H1 (cell line): ENCODE results near the gene CPLANE2. TPM values are rescaled to one million over a fixed set of nuclear protein-coding genes. Genes with fewer than 3 reads are reported as not detected.

Experiments
- CTCF ChIA-PET: fragments of 300-600 bp; sonication (Branson Sonifier 250); formaldehyde crosslinking; loops from one replicate; lab custom pipeline; 2021; ENCODE audit not compliant: partially characterized antibody; lab: Charles Lee
- POLR2A ChIA-PET: fragments of 300-600 bp; sonication (Branson Sonifier 250); formaldehyde crosslinking; loops from one replicate; lab custom pipeline; 2021; ENCODE audit warnings: inconsistent platforms; ENCODE audit not compliant: partially characterized antibody; lab: Charles Lee
- DNase-seq, 2 experiments: peaks; one replicate each; pipeline versions ENCODE4 v3.0.0 to v3.0.0-alpha.2; 2010 to 2022; ENCODE audit warnings: low spot score in 2 of 2, low read depth in 1 of 2, mixed read lengths in 1 of 2
- FAIRE-seq: peaks from 2 replicates; lab custom pipeline; 2011; peaks lifted over from hg19 to GRCh38; lab: Jason Lieb, UNC
- H2AFZ ChIP-seq: 2 replicates; pipeline ENCODE4 v1.8.1; 2012; ENCODE audit warnings: low read length, inconsistent platforms
- H2AK5ac ChIP-seq: 2 replicates; pipeline ENCODE4 v1.6.1; 2013; ENCODE audit warnings: low read depth, low read length
- H2BK120ac ChIP-seq: replicated peaks from 2 replicates; pipeline ENCODE3; 2013; ENCODE audit warnings: low read depth, low read length, inconsistent platforms
- H2BK12ac ChIP-seq: 2 replicates; pipeline ENCODE4 v1.6.1; 2013; ENCODE audit warnings: low read depth, low read length
- H2BK15ac ChIP-seq: 2 replicates; pipeline ENCODE4 v1.6.1; 2013; ENCODE audit warnings: low read length
- H2BK20ac ChIP-seq: 2 replicates; pipeline ENCODE4 v1.6.1; 2013; ENCODE audit warnings: low read length
- H2BK5ac ChIP-seq: 2 replicates; pipeline ENCODE4 v1.6.1; 2013; ENCODE audit warnings: low read depth, low read length
- H3K14ac ChIP-seq: 2 replicates; pipeline ENCODE4 v1.6.1; 2013; ENCODE audit warnings: inconsistent platforms; ENCODE audit not compliant: insufficient read length
- H3K18ac ChIP-seq: 2 replicates; pipeline ENCODE4 v1.6.1; 2013; ENCODE audit warnings: low read length; ENCODE audit errors: extremely low read depth
- H3K23ac ChIP-seq: 2 replicates; pipeline ENCODE4 v1.6.1; 2013; ENCODE audit warnings: inconsistent platforms; ENCODE audit not compliant: insufficient read length
- H3K23me2 ChIP-seq: 2 replicates; pipeline ENCODE4 v1.6.1; 2013; ENCODE audit warnings: low read depth, low read length
- H3K27ac ChIP-seq: 2 replicates; pipeline ENCODE4 v1.6.1; 2011; ENCODE audit warnings: low read depth, low read length, inconsistent platforms
- H3K27me3 ChIP-seq, 4 experiments: replicated peaks in 1 of 4; 1 replicate in 1 of 4; 2 replicates in 3 of 4; pipeline versions ENCODE4 v1.6.1 to v1.8.1; 2011 to 2013; ENCODE audit warnings: low read length in 3 of 4, mild to moderate bottlenecking in 3 of 4, inconsistent platforms in 2 of 4, mixed read lengths in 2 of 4, moderate library complexity in 1 of 4; ENCODE audit not compliant: control insufficient read depth in 3 of 4, insufficient read depth in 3 of 4; ENCODE audit errors: extremely low read depth in 1 of 4
- H3K36me3 ChIP-seq, 4 experiments: 2 replicates each; pipeline versions ENCODE4 v1.6.1 to v1.8.1; 2011 to 2013; ENCODE audit warnings: mild to moderate bottlenecking in 4 of 4, low read length in 3 of 4, moderate library complexity in 2 of 4, control low read depth in 1 of 4, inconsistent platforms in 1 of 4; ENCODE audit not compliant: insufficient read depth in 4 of 4, control insufficient read depth in 2 of 4
- H3K4ac ChIP-seq: replicated peaks from 2 replicates; pipeline ENCODE3; 2013; ENCODE audit warnings: low read length, low read depth, mixed read lengths, inconsistent platforms; ENCODE audit not compliant: insufficient read length
- H3K4me1 ChIP-seq, 4 experiments: replicated peaks in 1 of 4; 1 replicate in 1 of 4; 2 replicates in 3 of 4; pipeline versions ENCODE4 v1.6.1 to v1.8.1; 2011 to 2013; ENCODE audit warnings: low read length in 3 of 4, inconsistent platforms in 2 of 4, mixed read lengths in 1 of 4; ENCODE audit not compliant: insufficient read depth in 4 of 4, control insufficient read depth in 3 of 4
- H3K4me2 ChIP-seq, 2 experiments: 2 replicates each; pipeline versions ENCODE4 v1.6.1 to v1.8.1; 2011 to 2013; ENCODE audit warnings: low read depth in 2 of 2, low read length in 2 of 2, control low read depth in 1 of 2, inconsistent platforms in 1 of 2, mild to moderate bottlenecking in 1 of 2; ENCODE audit not compliant: insufficient read depth in 1 of 2
- H3K4me3 ChIP-seq, 4 experiments: fragments of 200-600, 300-600 bp in 1 of 4; sonication (generic), shearing (Covaris generic), sonication (Bioruptor Twin) in 1 of 4; 2 replicates each; pipeline versions ENCODE4 v1.5.1 to v1.8.1; 2011 to 2016; ENCODE audit warnings: low read length in 4 of 4, low read depth in 3 of 4, control low read depth in 2 of 4, inconsistent platforms in 2 of 4, mild to moderate bottlenecking in 2 of 4, mixed read lengths in 1 of 4, moderate library complexity in 1 of 4; ENCODE audit not compliant: insufficient read depth in 2 of 4; ENCODE audit errors: extremely low read depth in 1 of 4
- H3K56ac ChIP-seq: replicated peaks from 2 replicates; pipeline ENCODE3; 2013; ENCODE audit warnings: low read depth, mild to moderate bottlenecking, mixed read lengths, low read length, inconsistent platforms; ENCODE audit not compliant: insufficient read length
- H3K79me1 ChIP-seq: 2 replicates; pipeline ENCODE4 v1.6.1; 2013; ENCODE audit warnings: low read depth, low read length, control low read depth
- H3K79me2 ChIP-seq, 2 experiments: 2 replicates each; pipeline versions ENCODE4 v1.6.1 to v1.8.1; 2012 to 2013; ENCODE audit warnings: low read length in 2 of 2, mild to moderate bottlenecking in 2 of 2, inconsistent platforms in 1 of 2; ENCODE audit not compliant: insufficient read depth in 2 of 2, control insufficient read depth in 1 of 2
- H3K9ac ChIP-seq, 4 experiments: replicated peaks in 1 of 4; 1 replicate in 1 of 4; 2 replicates in 3 of 4; pipeline versions ENCODE4 v1.6.1 to v1.8.1; 2011 to 2013; ENCODE audit warnings: low read depth in 3 of 4, low read length in 3 of 4, control low read depth in 2 of 4, mild to moderate bottlenecking in 2 of 4, moderate library complexity in 2 of 4, inconsistent platforms in 1 of 4; ENCODE audit errors: extremely low read depth in 1 of 4
- H3K9me3 ChIP-seq, 2 experiments: 2 replicates each; pipeline versions ENCODE4 v1.6.1 to v1.8.1; 2012 to 2013; ENCODE audit warnings: mild to moderate bottlenecking in 2 of 2, moderate library complexity in 2 of 2, control low read depth in 1 of 2, inconsistent platforms in 1 of 2, low read depth in 1 of 2, low read length in 1 of 2, mixed read lengths in 1 of 2; ENCODE audit not compliant: insufficient read depth in 2 of 2
- H4K20me1 ChIP-seq, 2 experiments: replicated peaks in 1 of 2; 2 replicates each; pipeline versions ENCODE3 to v1.8.1; 2011 to 2013; ENCODE audit warnings: inconsistent platforms in 2 of 2, low read length in 2 of 2, mild to moderate bottlenecking in 1 of 2; ENCODE audit not compliant: insufficient read depth in 2 of 2, control insufficient read depth in 1 of 2
- H4K5ac ChIP-seq: 2 replicates; pipeline ENCODE4 v1.6.1; 2013; ENCODE audit warnings: low read length, low read depth, mixed read lengths, inconsistent platforms; ENCODE audit not compliant: insufficient read length
- H4K8ac ChIP-seq: 2 replicates; pipeline ENCODE4 v1.8.0; 2013; ENCODE audit warnings: mild to moderate bottlenecking, moderate library complexity, low read length, inconsistent platforms; ENCODE audit not compliant: insufficient read depth; ENCODE audit errors: extremely low read depth
- H4K91ac ChIP-seq: replicated peaks from 2 replicates; pipeline ENCODE3; 2013; ENCODE audit warnings: low read length, mixed read lengths, inconsistent platforms; ENCODE audit not compliant: insufficient read length
- GTF2F1 ChIP-seq: IDR thresholded peaks from 2 replicates; pipeline ENCODE4 v1.6.1; 2012; ENCODE audit warnings: low read depth, low read length, improper control_type of control experiment, borderline replicate concordance
- KDM1A ChIP-seq: fragments of 200-600, 300-600 bp; sonication (generic); IDR thresholded peaks from 2 replicates; pipeline ENCODE4 v1.7.1; 2016; ENCODE audit warnings: mild to moderate bottlenecking, low read length, borderline replicate concordance
- SRF ChIP-seq: IDR thresholded peaks from 2 replicates; pipeline ENCODE4 v1.6.1; 2011; ENCODE audit warnings: mild to moderate bottlenecking, low read depth, low read length, moderate library complexity
- WGBS, 2 experiments: shearing (Covaris generic) in 1 of 2; methylation state at CpG; one replicate each; pipeline versions ENCODE4 v1.1.6 to v1.1.7; 2013 to 2015; ENCODE audit warnings: low lambda C conversion rate in 2 of 2, mixed read lengths in 2 of 2, inconsistent platforms in 1 of 2, low coverage in 1 of 2, missing lambda C conversion rate in 1 of 2; ENCODE audit not compliant: insufficient replicate concordance in 2 of 2, insufficient coverage in 1 of 2, insufficient read length in 1 of 2; ENCODE audit errors: extremely low coverage in 1 of 2, missing lambda C conversion rate in 1 of 2; 5-methylcytosine and 5-hydroxymethylcytosine counted together
- polyA plus RNA-seq, 7 experiments: library from polyadenylated mRNA; depleted of rRNA in 3 of 7; stranded (reverse) in 5 of 7; unstranded in 2 of 7; fragments of >200 nt in 5 of 7; fragments of 200-250 nt in 2 of 7; gene quantifications; 1 replicate in 5 of 7; 2 replicates in 1 of 7; 4 replicates in 1 of 7; pipeline versions ENCODE4 v1.2.1 to v1.2.3, GENCODE V29; 2011 to 2013; ENCODE audit warnings: missing spikeins in 2 of 7, mixed read lengths in 2 of 7
- total RNA-seq: library from RNA; stranded (reverse); fragmentation: NEBNext Ultra II Directional; extraction: Animal tissue kit (Norgen Biotek cat#: 25700); gene quantifications from 2 replicates; pipeline ENCODE4 v1.2.1, GENCODE V29; 2021

The CPLANE2 gene
- total and polyA plus RNA-seq, 2 of the 8 experiments (the other 6 are each of a cell fraction or from before 2014, with no cell fraction given), result 2.3 to 2.5 TPM

DNA sequence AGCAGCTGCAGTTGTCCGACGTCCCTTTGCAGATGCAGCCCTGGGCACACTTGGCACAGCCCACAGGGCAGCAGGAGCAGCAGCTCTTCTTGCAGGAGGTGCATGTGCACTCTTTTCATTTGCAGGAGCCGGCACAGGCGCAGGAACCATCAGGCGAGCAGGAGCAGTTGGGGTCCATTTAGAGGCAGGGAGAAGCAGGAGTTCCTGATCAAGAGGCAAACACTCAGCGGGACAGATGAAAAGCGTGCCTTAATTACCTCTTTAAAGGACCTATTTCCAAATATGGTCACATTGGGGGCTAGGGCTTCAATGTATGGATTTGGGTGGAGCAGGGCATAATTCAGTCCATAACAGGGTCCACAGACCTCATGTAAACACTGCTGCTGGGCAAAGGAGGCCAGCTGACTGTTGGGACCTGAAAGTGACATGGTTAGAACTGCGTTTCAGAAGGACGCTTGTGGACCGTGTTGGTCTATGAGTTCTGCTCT lies 4.3 kb upstream of the CPLANE2 start:
- H3K79me2 ChIP-seq, result no peaks in the 10 kb centered on the region
- H3K23ac ChIP-seq, result no peak overlapping the region
- no peak overlapping the region for H4K91ac ChIP-seq
- H2BK15ac ChIP-seq, result no peak overlapping the region
- ChIA-PET POLR2A (interaction anchor here (0.6 to 1.5 kb wide), 2 partner anchors 35 to 39 kb away, joined by 4 read pairs; no protein-coding TSS in a partner anchor), CTCF (interaction anchor here (1.9 to 9.0 kb wide), 5 partner anchors 10 to 162 kb away, joined by 5 to 106 read pairs (median 43); partner anchors contain the start of gene CPLANE2)
- H3K4ac ChIP-seq, result no peak overlapping the region
- no peaks in the 10 kb centered on the region for H3K9me3 ChIP-seq
- no peak overlapping the region for H2BK20ac ChIP-seq
- H3K23me2 ChIP-seq, result peaks cover 6% of the 10 kb centered on the region
- no peak overlapping the region for H2BK120ac ChIP-seq
- peaks cover 0 to 5% (median 4%) of the 10 kb centered on the region in 4 experiments; a peak in 5 of 7 replicates for H3K4me1 ChIP-seq
- no peak overlapping the region for H2BK12ac ChIP-seq
- TF ChIP-seq GTF2F1 (no peak), KDM1A (no peak), SRF (peak; percentile 38; the same call in 1 of the 2 replicates)
- H2AK5ac ChIP-seq, result no peak overlapping the region
- H2BK5ac ChIP-seq, result no peak overlapping the region
- no peak for FAIRE-seq
- no peak overlapping the region for H4K8ac ChIP-seq
- H3K27ac ChIP-seq, result no peak overlapping the region
- H3K9ac ChIP-seq, result no peak overlapping the region
- peaks cover 0 to 5% of the 10 kb centered on the region in 2 experiments for H4K20me1 ChIP-seq
- H3K4me2 ChIP-seq, result no peak overlapping the region
- no peaks in the 10 kb centered on the region for H3K27me3 ChIP-seq
- DNase-seq, result no peak
- H3K56ac ChIP-seq, result no peak overlapping the region
- 86% methylated on average over 10 of the region's 10 CpGs; no CpG with 5 or more reads in 1 of the 2 experiments for WGBS, 2 experiments
- H3K14ac ChIP-seq, result no peak overlapping the region
- H4K5ac ChIP-seq, result no peak overlapping the region
- H3K79me1 ChIP-seq, result no peaks in the 10 kb centered on the region
- no peak overlapping the region for H2AFZ ChIP-seq
- H3K36me3 ChIP-seq, result no peaks in the 10 kb centered on the region
- no peak overlapping the region for H3K4me3 ChIP-seq
- H3K18ac ChIP-seq, result no peak overlapping the region
